Common myeloid progenitor, CD34-positive (primary cell): Measurements from ENCODE around the gene TENM4.
"Not testable (repeated sequence)": the region's sequence is repeated elsewhere in the genome, so short reads cannot be mapped to it uniquely, and the experiment has no call there.

ENCODE experiments used
- CTCF ChIA-PET: fragments of 350-600 bp; sonication (Branson Sonifier 250); formaldehyde crosslinking; loops from one replicate; lab custom pipeline; 2021; ENCODE audit warnings: antibody characterized with exemption; lab: Charles Lee
- POLR2A ChIA-PET: fragments of 350-600 bp; sonication (Branson Sonifier 250); formaldehyde crosslinking; loops from one replicate; lab custom pipeline; 2021; ENCODE audit warnings: antibody characterized with exemption; lab: Charles Lee
- DNase-seq, 3 donors: peaks; one replicate each; pipeline versions ENCODE4 v3.0.0 to v3.0.0-alpha.2; 2013
- H3K27ac ChIP-seq, 2 experiments: 1 replicate in 1 of 2; 2 replicates in 1 of 2; pipeline ENCODE4 v1.7.0; 2013; ENCODE audit warnings: inconsistent platforms in 2 of 2, low read length in 2 of 2, mild to moderate bottlenecking in 2 of 2, low read depth in 1 of 2, moderate library complexity in 1 of 2; ENCODE audit not compliant: severe bottlenecking in 2 of 2, insufficient read depth in 1 of 2, poor library complexity in 1 of 2
- H3K27me3 ChIP-seq, 5 experiments: replicated peaks in 2 of 5; 1 replicate in 3 of 5; 2 replicates in 2 of 5; pipeline versions ENCODE4 v1.6.1 to v1.7.0; 2013; ENCODE audit warnings: low read length in 4 of 5, mild to moderate bottlenecking in 2 of 5, moderate library complexity in 2 of 5, inconsistent platforms in 1 of 5; ENCODE audit not compliant: insufficient read depth in 5 of 5, control insufficient read depth in 4 of 5
- H3K36me3 ChIP-seq, 4 experiments: 1 replicate in 2 of 4; 2 replicates in 2 of 4; pipeline versions ENCODE4 v1.6.1 to v1.7.0; 2013; ENCODE audit warnings: low read length in 3 of 4, control low read depth in 1 of 4, mild to moderate bottlenecking in 1 of 4; ENCODE audit not compliant: control insufficient read depth in 4 of 4, insufficient read depth in 4 of 4
- H3K4me1 ChIP-seq, 4 experiments: 1 replicate in 3 of 4; 2 replicates in 1 of 4; pipeline versions ENCODE4 v1.6.1 to v1.7.1; 2013; ENCODE audit warnings: low read length in 3 of 4, mild to moderate bottlenecking in 3 of 4, control low read depth in 1 of 4, inconsistent platforms in 1 of 4, moderate library complexity in 1 of 4; ENCODE audit not compliant: control insufficient read depth in 4 of 4, insufficient read depth in 4 of 4; ENCODE audit errors: control extremely low read depth in 1 of 4
- H3K4me3 ChIP-seq, 7 experiments: 1 replicate in 4 of 7; 2 replicates in 3 of 7; pipeline versions ENCODE4 v1.5.1 to v1.7.0; 2013; ENCODE audit warnings: mild to moderate bottlenecking in 7 of 7, low read length in 6 of 7, moderate library complexity in 6 of 7, inconsistent platforms in 2 of 7, low read depth in 2 of 7, control low read depth in 1 of 7; ENCODE audit not compliant: insufficient read depth in 4 of 7, control insufficient read depth in 1 of 7; ENCODE audit errors: extremely low read depth in 1 of 7
- H3K9me3 ChIP-seq, 5 experiments: 1 replicate in 4 of 5; 2 replicates in 1 of 5; pipeline versions ENCODE4 v1.6.1 to v1.7.1; 2013; ENCODE audit warnings: low read length in 4 of 5, mild to moderate bottlenecking in 2 of 5, inconsistent platforms in 1 of 5, low read depth in 1 of 5, moderate library complexity in 1 of 5; ENCODE audit not compliant: control insufficient read depth in 4 of 5, insufficient read depth in 2 of 5; ENCODE audit errors: control extremely low read depth in 1 of 5
- WGBS: methylation state at CpG from one replicate; pipeline ENCODE4 v1.1.5; 2013; ENCODE audit not compliant: insufficient coverage; 5-methylcytosine and 5-hydroxymethylcytosine counted together

The TENM4 gene

DNA sequence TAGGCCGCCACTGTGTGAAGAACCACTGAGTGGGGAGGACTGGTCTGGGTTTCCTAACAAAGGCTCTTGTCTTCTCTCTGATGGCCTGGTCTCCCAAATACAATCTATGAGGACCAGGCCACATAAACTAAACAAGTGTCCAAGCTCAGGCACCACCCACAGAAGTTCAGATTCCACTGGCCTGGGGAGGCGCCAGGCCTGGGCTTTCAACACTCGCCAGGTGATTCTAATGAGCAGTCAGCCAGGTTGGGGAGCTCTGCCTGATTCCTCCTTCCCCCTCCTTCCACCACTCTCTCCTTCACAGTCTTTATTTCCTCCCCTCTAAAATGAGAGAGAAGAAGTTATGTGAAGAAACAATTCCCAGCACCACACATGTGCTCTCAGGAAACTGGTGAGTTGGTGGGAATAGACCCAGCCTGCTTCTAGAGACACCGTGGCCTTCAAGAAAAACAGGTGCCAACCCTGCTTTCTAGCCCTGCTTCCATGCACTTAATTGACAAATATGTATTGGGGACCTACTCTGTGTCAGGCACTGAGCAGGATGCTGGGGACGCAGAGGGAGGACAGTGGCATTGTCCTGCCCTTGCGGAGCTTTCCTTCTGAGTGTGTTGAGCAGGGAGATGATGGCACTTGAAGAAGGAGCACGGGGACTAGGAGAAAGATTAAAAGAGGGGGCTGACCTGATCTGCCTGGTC lies 242.5 kb downstream of the TENM4 start:
- Histone ChIP-seq H3K36me3 (no peaks in the 10 kb centered on the region), H3K9me3 (peaks cover 0 to 10% (median 0%) of the 10 kb centered on the region in 5 experiments), H3K27me3 (no peaks in the 10 kb centered on the region), H3K4me3 (no peak overlapping the region), H3K27ac (no peak overlapping the region), H3K4me1 (no peaks in the 10 kb centered on the region)
- ChIA-PET POLR2A (no interaction called here), CTCF (no interaction called here)
- DNase-seq = no peak
- WGBS = 90% methylated on average over 6 of the region's 7 CpGs

DNA sequence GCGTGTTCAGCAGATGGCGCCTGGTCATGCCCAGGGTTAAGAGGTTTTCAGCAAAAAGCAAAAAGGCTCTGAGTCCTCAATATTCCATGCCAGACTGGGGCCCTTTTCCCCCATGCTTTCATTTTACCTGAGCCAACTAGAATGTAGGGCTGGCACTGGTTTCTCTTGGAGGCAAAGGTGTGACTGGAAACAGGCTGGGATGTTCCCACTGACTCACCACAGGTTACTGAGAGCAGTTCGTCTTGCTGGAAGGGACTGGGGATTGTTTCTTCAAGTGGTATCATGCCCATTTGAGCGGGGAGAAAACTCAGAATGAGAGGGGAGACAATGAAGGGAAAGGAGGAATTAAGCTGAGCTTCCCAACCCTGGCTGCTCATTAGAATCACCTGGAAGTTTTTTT lies 243.9 kb downstream of the TENM4 start:
- Histone ChIP-seq H3K9me3 (peaks cover 0 to 10% (median 0%) of the 10 kb centered on the region in 5 experiments), H3K36me3 (no peaks in the 10 kb centered on the region), H3K4me1 (no peaks in the 10 kb centered on the region), H3K27me3 (no peaks in the 10 kb centered on the region), H3K4me3 (no peak overlapping the region), H3K27ac (no peak overlapping the region)
- DNase-seq = no peak
- 79% methylated on average over 4 of the region's 4 CpGs for WGBS
- CTCF ChIA-PET = no interaction called here
- POLR2A ChIA-PET = no interaction called here

DNA sequence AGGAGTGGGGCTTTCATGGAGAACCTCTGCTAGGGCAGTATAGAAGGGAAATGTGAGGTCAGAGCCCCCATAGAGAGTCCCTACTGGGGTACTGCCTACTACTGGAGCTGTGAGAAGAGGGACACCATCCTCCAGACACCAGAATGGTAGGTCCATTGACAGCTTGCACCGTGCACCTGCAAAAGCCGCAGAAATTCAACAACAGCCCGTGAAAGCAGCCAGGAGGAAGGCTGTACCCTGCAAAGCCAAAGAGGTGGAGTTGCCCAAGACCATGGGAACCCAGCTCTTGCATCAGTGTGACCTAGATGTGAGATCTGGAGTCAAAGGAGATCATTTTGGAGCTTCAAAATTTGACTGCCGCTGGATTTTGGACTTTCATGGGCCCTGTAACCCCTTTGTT lies 245.6 kb downstream of the TENM4 start:
- Histone ChIP-seq H3K27me3 (no peaks in the 10 kb centered on the region), H3K27ac (no peak overlapping the region), H3K4me3 (no peak overlapping the region), H3K36me3 (no peaks in the 10 kb centered on the region), H3K9me3 (peaks cover 0 to 5% (median 0%) of the 10 kb centered on the region in 5 experiments), H3K4me1 (no peaks in the 10 kb centered on the region)
- DNase-seq = no peak
- 97% methylated on average over 4 of the region's 4 CpGs for WGBS
- POLR2A ChIA-PET = no interaction called here
- CTCF ChIA-PET = no interaction called here

DNA sequence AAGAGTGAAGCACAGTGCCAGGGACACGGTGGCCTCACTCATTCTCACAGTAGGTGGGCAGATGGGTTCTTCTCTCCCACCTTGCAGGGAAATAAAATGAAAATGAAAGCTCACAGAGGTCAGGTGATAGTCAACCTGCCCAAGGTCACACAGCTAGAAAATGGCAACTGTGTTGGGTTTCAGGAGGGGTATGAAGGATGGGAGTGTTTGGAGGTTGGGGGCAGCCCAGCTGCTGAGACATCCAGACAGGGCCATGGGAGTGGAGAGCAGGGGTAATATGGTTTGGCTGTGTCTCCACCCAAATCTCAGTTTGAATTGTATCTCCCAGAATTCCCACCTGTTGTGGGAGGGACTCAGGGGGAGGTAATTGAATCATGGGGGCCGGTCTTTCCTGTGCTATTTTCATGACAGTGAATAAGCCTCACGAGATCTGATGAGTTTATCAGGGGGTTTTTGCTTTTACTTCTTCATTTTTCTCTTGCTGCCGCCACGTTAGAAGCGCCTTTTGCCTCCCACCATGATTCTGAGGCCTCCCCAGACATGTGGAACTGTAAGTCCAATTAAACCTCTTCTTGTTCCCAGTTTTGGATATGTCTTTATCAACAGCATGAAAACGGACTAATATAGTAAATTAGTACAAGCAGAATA lies 247.0 kb downstream of the TENM4 start:
- no peaks in the 10 kb centered on the region for H3K36me3 ChIP-seq
- H3K27me3 ChIP-seq = no peaks in the 10 kb centered on the region
- no peak for DNase-seq
- H3K4me3 ChIP-seq = no peak overlapping the region
- ChIA-PET CTCF (no interaction called here), POLR2A (no interaction called here)
- WGBS = 89% methylated on average over 6 of the region's 7 CpGs
- H3K9me3 ChIP-seq = peaks cover 0 to 2% (median 0%) of the 10 kb centered on the region in 5 experiments
- no peak overlapping the region for H3K27ac ChIP-seq
- no peaks in the 10 kb centered on the region for H3K4me1 ChIP-seq

DNA sequence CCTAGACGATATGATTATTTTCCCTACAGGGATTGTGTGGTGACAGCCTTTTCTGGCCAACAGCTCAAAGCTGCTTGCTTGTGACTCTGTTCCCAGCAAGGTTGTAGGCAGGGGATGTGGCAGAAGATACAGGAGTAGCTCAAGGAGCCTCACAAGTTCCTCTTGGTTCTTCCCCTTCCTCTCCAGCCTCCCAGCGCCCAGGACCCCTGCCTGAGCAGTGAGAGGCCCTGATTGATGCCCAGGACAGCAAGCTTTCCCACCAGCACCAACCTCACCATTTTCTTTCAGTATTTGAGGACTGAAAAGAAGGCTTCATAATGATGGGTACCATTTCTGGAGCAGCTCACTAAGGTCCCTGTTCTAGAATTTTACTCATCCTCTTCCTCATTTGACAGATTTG lies 248.0 kb downstream of the TENM4 start:
- Histone ChIP-seq H3K9me3 (peaks cover 0 to 2% (median 0%) of the 10 kb centered on the region in 5 experiments), H3K4me1 (no peaks in the 10 kb centered on the region), H3K27me3 (no peaks in the 10 kb centered on the region), H3K27ac (no peak overlapping the region), H3K4me3 (no peak overlapping the region), H3K36me3 (no peaks in the 10 kb centered on the region)
- WGBS = 100% methylated on average over 1 of the region's 2 CpGs
- no peak for DNase-seq
- POLR2A ChIA-PET = no interaction called here
- CTCF ChIA-PET = no interaction called here

DNA sequence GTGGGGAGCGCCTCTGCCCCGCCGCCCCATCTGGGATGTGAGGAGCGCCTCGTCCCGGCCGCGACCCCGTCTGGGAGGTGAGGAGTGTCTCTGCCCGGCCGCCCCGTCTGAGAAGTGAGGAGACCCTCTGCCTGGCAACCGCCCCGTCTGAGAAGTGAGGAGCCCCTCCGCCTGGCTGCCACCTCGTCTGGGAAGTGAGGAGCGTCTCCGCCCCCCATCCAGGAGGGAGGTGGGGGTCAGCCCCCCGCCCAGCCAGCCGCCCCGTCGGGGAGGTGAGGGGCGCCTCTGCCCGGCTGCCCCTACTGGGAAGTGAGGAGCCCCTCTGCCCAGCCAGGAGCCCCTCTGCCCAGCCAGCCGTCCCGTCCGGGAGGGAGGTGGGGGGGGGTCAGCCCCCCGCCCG lies 249.1 kb downstream of the TENM4 start:
- H3K27me3 ChIP-seq, H3K4me1 ChIP-seq, DNase-seq, H3K4me3 ChIP-seq, H3K9me3 ChIP-seq, CTCF ChIA-PET, H3K36me3 ChIP-seq, POLR2A ChIA-PET, H3K27ac ChIP-seq: not testable (repeated sequence)
- WGBS = 97% methylated on average over 15 of the region's 29 CpGs

DNA sequence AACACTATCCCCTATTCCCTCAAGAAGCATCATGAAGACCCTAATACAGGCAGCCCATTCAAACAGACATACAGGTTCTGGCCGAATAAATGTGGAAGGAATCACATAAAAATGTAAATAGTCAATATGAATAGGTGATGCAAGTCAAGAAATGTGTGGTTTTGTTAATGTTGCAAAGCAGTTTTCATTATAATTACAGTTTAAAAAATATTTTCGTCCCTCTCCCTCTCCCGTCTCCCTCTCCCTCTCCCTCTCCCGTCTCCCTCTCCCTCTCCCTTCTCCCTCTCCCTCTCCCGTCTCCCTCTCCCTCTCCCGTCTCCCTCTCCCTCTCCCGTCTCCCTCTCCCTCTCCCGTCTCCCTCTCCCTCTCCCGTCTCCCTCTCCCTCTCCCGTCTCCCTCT lies 250.3 kb downstream of the TENM4 start:
- H3K27me3 ChIP-seq, POLR2A ChIA-PET, CTCF ChIA-PET, H3K4me3 ChIP-seq, DNase-seq, H3K36me3 ChIP-seq, H3K9me3 ChIP-seq, H3K27ac ChIP-seq, H3K4me1 ChIP-seq: not testable (repeated sequence)
- no CpG with 5 or more reads among the region's 10 CpGs for WGBS
